Endometrium (tissue), 2 donors: ENCODE data around the gene SRGAP2B.
"Not testable (repeated sequence)": the region's sequence is repeated elsewhere in the genome, so short reads cannot be mapped to it uniquely, and the experiment has no call there.

Experiments
- FAIRE-seq: peaks from 2 replicates; lab custom pipeline; 2012; peaks lifted over from hg19 to GRCh38; lab: Jason Lieb, UNC
- donor health status: control.
- donor health status: control.

SRGAP2B gene

GRCh38 chr1:145082483-145083255 is 12.5 kb downstream of the SRGAP2B start:
- FAIRE-seq: not testable (repeated sequence)

GRCh38 chr1:145080193-145080592 is 14.9 kb downstream of the SRGAP2B start:
- not testable (repeated sequence) for FAIRE-seq

DNA sequence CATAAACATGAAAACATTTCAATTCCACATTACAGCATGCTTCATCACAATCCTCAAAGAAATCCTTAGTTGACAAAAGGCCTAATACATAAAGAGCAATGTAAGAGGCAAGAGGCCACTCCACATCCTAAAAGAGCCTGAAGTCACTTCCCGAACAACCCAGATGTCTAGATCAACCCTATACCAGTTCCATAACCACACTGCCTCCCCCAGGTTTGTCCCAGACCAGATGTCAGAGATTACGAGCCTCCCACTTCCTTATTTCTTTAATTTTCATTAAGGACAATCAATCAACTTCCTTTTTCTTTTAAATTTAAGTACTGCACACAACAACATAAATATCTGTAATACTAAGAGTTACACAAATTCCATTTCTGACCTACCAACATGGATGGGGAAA is 15.4 kb downstream of the SRGAP2B start:
- FAIRE-seq: not testable (repeated sequence)

DNA sequence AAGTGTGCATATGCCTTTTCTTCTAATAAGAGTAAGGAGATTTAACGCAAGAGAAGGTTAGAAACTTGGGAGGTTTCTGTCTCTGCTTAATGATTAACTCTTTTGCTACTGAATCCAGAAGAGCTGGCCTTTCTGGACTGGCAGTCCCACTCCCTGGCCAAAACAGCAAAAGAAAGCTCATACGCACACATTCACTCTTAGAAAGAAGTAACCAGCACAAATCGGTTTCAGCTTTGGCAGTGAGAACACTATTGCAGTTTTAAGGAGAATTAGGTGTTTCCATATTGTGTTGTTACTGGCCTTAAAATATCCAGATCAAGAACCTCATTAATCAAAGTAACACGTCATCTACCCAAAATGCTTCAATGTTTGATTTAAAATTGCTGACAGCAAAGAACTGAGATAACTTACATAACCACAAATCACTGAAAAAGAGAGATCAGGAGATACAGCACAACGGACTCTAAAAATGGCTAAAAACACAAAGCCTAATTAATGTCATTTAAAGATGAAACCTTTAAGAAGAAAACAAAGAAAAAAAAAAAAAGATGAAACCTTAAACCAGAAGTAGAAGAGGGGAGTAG is 16.2 kb downstream of the SRGAP2B start:
- FAIRE-seq: not testable (repeated sequence)

DNA sequence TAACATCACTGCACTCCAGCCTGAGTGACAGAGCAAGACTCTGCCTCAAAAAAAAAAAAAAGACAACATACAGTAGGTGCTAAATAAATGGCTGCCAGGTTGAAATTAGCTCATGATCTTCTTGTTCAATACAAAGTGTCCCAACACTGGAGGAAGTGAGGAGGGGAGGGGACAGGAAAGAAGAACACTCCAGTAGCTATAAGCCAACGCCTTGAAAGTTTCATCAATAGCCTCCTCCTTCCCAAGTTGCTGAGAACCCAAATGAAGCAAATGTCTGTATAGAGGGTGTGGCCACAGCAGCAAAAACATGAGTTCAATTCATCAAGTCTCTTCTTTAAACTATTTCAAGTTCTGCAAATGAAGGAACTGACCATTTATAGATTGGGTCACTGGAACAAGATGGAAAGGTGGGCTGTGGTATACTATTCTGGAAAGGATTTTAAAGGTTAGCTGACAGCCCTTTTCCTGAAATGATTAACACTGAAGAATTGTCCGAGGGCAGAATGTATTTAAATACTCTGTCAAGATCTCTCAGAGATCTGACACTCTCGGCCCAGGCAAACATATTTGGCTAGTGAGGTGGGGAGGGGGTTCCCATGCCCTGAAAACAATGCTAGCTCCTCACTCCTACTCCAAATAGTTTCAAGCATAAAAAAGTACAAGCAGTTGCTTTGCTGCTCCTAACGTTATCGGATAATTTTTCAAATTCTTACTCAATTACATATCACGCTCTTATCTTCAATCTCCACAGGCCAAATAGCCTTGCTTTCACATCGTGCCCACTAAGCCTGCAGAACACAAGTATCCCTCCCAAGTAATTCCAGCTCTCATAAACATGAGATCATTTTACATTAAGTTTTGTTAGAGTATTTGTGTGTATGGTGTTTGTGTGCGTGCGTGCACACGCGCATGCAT is 17.0 kb downstream of the SRGAP2B start:
- FAIRE-seq: not testable (repeated sequence)

GRCh38 chr1:145076877-145077276 is 18.3 kb downstream of the SRGAP2B start:
- not testable (repeated sequence) for FAIRE-seq

- not testable (repeated sequence) for FAIRE-seq
Observed at GRCh38 chr1:145074021-145074559, 21.0 kb downstream of the SRGAP2B start.

GRCh38 chr1:145071569-145071968 is 23.6 kb downstream of the SRGAP2B start:
- FAIRE-seq: not testable (repeated sequence)

GRCh38 chr1:145066486-145066885 is 28.6 kb downstream of the SRGAP2B start:
- FAIRE-seq: not testable (repeated sequence)

- FAIRE-seq: not testable (repeated sequence)
Observed at GRCh38 chr1:145065194-145065826, 29.8 kb downstream of the SRGAP2B start.

GRCh38 chr1:145063941-145064648 is 31.0 kb downstream of the SRGAP2B start:
- not testable (repeated sequence) for FAIRE-seq

DNA sequence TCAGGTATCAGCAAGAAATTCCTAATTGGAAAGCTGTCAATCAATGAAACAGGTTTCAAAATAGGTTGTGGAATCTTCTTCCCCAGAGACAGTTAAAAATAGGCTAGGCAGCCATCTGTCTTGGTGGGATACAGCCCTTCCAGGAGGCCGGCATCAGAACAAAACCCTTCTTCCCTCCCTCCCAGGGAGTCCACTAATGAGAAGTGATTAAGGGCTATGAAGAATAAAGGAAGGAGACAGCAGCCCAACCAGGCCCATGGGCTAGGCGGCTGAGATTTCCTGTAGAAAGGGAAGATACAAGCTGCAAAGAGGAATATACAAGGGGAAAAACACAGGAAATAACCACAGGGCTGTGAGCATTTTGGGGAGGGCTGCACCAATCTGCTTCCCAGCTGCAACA is 31.8 kb downstream of the SRGAP2B start:
- not testable (repeated sequence) for FAIRE-seq

- FAIRE-seq: not testable (repeated sequence)
Observed at GRCh38 chr1:145058184-145058583, 36.9 kb downstream of the SRGAP2B start.

- FAIRE-seq: not testable (repeated sequence)
Observed at GRCh38 chr1:145055217-145055760, 39.8 kb downstream of the SRGAP2B start.

DNA sequence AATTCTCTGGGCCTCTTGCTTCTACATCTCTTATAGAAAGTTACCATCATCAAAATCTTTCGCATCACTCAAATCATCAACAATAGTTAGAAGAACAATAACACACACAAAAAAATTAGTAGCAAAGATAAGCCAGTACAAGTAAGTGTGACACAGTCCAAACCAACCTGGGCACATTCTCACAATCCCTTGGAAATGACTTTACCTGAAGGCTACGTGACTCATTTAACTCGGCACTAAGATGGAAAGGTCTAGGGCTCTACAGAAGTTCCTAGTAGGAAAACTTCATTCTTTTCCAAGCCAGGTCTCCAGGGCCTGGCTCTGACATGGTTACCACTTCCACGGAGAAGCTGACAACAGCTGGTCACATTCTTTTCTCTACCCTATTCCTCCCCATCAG is 41.7 kb downstream of the SRGAP2B start:
- not testable (repeated sequence) for FAIRE-seq

- FAIRE-seq: not testable (repeated sequence)
Observed at GRCh38 chr1:145052019-145052776, 42.9 kb downstream of the SRGAP2B start.

- FAIRE-seq: not testable (repeated sequence)
Observed at GRCh38 chr1:145048181-145048856, 46.8 kb downstream of the SRGAP2B start.

- FAIRE-seq: not testable (repeated sequence)
Observed at GRCh38 chr1:145047553-145047952, 47.6 kb downstream of the SRGAP2B start.

DNA sequence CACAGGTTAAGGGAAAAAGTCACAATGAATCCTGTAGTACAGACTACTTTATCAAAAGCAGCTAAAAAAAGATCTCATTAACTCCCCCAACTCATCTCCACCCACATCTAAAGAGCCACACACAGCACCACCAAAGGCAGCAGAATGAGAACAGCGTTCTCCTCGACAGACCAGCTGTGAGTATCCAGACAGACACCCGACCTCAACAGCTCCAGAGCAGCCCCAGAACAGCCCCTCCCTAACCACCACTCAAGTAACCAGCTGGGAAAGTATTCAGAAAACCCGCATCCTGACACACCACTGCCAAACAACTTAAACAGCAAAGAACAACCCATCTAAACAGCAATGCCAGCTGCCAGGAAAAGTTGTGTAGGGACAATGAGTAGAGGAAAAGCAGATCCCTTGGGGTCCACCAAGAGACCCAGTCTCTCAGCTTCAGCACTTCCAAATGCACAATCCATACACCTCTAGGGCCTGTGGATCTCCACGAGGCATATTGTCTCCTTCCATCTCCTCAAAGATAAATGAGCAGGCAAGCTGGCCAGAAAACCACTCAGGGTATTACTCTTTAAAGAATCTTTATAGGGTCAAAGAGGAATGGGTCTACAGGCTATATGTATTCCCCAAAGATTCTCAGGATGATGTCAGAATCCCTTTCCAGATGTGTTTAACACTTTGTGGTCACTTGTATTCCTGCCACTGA is 49.4 kb downstream of the SRGAP2B start:
- not testable (repeated sequence) for FAIRE-seq
